Measurements from ENCODE around the gene ARHGAP4.

ARHGAP4 gene

DNA sequence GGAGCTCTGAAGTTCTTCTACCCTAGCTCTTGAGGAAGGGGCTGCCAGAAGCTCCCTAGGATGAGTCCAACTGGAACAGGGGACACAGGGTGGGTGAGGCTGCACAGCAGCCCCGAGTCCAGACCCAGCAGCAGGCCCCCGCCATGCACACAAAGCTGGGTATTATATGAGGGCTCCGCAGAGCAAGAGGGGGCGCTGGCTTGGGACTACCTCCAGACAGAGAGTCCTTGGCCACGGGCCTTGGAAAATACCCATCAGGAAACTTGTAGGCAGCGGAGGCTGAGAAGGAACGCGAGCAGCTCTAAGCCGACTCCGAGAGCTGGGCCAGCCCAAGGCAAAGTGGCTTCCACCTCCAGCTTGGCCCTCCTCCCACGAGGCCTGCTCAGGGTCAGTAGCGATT is 37.5 kb upstream of the ARHGAP4 start:
- no peak for DNase-seq (ENCODE audit: low read depth)

DNA sequence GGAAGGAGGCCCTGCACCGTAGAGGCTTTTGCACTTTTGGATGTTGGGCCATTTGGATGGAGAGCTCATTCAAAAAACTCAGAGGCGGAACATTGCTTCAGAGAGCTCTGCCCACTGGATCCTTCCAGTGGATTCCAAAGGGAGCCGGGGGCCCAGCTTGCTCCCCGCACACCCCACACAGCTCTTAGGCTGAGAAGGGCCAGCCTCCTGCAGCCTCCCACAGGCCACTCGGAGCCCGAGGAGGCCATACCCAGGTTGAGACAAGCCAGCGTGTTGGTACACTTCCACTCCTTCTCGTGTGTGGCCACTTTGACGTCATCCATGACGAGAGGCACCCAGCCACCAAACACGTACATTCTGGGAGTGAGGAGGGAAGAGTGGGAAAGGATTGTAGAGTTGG is 35.2 kb upstream of the ARHGAP4 start:
- no peak for DNase-seq (ENCODE audit: low read depth)

DNA sequence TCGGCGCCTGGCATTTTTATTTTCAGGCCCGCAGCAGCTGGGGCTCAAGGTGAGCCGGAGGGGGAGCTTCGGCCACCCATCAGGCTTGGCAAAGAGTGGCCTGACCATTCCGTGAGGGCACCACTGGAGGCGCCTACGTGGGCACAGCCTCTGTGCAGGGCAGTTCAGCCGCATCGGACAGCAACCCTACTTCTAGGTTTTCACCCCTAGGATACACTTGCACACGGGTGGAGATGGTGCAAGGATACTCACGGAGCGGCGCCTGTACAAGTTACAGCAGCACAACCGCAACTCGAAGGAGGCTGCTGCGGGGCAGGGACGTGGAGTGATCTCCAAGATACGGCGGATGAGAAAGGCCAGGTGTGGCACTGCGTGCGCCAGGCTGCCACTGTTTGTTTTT is 34.7 kb upstream of the ARHGAP4 start:
- no peak for DNase-seq (ENCODE audit: low read depth)

DNA sequence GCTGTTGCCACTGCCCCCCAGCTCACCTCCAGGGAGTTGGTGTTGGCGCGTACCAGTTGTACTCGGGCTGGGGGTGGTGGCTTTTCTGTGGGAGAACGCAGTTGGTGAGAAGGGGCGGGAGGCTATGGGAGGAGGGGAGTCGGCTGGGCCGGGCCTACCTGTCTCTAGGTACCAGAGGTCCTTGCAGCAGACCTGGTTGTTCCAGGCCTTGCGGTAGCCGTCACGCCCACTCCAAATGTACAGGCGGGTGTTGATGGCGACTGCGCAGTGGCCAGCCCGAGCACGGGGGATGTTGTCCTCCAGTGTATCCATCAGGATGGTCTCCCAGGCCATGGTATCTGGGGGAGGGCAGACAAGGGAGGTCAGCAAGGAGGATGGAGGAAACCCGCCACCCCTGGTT is 34.0 kb upstream of the ARHGAP4 start:
- no peak for DNase-seq (ENCODE audit: low read depth)

DNA sequence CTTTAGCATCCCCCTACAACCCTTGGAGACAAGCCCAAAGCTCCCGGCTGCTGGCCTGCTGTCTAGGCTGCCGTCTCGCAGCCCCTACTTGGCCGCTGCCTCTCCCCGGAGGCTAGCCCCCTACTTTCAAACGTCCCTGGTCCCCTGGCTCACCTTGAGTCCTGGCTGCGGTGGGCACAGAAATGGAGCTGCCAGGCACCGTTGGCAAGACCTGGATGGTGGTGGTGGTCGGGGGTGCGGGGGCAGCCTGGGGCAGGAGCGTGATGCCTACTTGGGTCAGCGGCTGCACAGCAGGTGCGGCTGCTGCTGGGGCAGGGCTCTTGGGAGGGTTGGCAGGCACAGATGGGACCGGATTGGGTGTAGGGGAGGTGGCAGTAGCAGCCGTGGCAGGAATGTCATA is 33.6 kb upstream of the ARHGAP4 start:
- no peak for DNase-seq (ENCODE audit: low read depth)

DNA sequence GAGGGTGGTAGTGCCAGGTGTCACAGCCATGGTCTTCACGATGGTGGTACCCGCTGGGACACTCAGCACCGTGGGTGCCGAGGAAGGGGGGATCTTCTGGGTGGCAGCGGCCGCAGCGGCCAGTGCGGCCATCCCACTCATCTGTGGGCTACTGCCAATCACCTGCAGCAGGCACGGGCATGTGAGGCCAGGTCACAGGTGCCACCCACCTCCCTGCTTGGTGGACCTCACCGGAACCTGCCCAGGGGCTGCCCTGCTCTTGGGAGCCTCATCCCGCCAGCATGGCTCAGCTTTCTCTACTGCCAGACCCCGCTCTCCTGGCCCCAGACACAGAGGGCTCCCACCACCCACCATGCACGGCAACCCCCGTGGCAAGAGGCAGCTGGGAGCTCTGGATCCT is 32.5 kb upstream of the ARHGAP4 start:
- no peak for DNase-seq (ENCODE audit: low read depth)

DNA sequence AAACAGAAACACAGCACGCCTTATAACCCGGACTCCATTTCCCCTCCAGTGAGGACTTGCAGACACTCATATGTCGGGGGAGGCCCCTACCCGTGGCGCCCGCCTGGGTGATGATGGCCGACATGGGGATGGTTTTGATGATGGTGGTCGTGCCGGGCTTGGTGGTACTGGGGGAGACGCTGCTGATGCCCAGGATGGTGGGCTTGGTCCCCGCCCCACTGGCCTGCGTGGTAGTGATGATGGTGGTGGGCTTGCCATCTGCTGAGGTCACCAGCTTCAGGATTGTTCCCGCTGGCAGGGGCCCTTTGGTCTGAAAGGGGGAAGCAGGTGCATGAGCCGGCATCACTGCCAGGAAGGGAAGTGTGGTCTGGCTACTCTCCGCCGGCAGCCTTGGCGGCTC is 31.2 kb upstream of the ARHGAP4 start:
- DNase-seq (ENCODE audit: low read depth), result no peak

DNA sequence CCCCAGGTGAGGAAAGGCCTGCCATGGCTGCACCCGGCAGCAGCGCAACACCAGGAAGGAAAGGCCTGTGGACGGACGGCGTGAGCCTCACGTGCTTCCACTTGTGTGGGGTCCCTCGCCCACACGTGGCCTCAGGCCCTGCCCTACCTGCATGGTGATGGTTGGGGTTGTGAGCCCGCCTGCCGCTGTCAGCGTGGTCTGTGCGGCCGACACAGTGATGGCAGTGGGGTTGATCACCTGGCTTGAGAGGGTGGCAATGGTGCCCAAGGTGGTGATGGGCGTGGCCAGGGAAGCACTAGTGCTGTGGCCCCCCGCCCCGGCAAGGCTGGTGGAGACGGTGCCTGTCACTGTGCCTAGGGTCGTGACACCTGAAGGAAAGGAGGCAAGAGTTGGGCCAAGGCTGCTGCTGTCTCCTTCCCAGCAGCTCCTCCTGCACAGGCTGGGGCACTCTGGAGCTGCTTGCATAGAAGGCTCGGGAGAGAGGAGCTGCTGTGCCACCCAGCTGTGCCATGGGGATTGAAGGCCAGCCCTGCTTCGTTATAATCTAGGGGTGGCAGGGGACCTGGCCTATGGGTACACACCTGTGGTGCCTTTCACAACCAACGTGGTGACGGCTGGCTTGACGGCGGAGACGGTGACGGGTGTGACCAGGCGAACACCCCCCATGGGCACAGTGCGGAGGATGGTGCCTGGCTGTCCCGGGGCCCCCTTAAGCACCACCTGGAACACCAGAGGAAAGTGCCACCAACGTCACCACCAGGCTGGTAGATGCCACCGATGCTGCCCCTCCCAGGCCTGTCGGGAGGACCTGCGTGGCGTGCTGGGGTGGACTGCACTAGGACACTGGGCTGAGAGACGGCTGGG is 30.2 kb upstream of the ARHGAP4 start:
- no peak for DNase-seq (ENCODE audit: low read depth)

DNA sequence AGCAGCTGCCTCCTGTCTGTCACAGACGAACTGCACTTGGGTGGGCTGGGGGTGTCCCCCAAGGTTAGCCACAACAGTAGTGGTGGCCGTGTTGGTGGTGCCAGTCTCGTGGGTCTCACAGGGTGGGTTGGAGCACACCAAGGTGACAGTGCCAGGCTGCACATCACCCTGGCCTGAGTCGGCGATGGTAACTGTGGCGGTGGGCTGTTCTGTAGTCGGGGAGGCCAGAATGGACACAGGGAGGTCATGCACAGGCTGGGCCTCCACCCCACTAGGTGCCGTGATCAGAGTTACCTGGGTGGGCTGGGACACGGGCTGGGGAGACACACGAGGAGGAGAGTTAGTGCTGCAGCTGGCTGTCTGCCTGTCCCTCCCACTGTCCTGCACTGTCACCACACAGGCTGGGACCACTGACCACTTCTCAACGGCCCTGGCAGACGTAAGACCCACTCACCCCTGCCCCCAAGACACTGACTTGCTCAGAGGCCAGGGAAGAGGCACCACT is 29.2 kb upstream of the ARHGAP4 start:
- DNase-seq (ENCODE audit: low read depth), result no peak

DNA sequence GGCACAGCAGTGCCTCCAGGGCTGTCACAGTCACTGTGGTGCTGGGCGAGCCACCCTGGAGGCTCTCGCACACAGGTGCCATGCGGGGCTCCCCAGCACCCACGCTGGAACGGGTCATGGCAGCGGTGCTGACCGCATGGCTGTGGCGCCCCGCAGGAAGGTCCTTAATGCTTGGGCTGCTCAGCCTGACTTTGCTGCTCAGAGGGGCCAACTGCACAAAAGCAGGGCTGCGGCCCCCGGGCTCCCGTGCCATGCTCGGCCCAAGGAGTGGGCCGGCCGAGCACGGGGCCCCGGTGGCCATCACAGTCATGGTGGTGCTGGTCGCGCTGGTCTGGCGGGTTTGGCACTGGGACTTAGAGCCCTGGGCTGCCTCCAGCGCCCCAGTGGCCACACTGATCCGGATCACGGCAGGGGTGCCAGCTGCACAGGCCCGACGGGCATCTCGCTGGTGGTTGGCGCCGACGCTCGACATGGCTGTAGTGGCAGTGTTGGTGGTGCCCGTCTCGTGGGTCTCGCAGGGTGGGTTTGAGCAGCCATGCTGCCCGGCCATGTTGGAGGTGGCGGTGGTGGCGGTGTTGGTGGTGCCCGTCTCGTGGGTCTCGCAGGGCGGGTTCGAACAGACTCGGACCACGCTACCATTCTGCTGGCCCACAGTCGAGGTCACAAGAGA is 28.6 kb upstream of the ARHGAP4 start:
- DNase-seq (ENCODE audit: low read depth), result no peak

DNA sequence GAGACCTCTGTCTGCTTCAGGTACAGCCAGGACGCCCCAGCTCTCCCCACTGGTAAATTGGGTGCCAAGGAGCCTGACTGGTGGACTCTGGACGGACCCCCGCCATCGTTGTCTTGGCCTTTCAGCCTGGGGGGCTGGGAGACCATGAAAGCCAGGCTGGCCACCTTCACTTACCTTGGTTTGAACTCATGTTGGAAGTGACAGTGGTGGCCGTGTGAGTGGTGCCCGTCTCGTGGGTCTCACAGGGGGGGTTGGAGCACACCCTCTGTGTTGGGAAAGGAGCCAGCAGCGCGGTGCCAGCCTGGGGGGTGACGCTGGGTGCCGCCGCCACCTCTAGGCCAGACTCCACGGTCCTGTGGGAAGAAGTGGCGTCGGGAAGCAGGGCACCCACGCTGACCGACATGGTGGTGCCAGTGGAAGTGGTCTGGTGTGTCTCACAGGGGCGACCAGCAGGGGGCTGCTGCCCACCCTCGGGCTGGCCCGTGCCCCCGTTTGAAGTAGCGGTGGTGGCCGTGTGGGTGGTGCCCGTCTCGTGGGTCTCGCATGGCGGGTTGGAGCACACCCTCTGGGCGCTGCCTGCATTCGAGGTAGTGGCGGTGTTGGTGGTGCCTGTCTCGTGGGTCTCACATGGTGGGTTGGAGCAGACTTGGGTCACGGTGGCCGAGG is 28.0 kb upstream of the ARHGAP4 start:
- no peak for DNase-seq (ENCODE audit: low read depth)

DNA sequence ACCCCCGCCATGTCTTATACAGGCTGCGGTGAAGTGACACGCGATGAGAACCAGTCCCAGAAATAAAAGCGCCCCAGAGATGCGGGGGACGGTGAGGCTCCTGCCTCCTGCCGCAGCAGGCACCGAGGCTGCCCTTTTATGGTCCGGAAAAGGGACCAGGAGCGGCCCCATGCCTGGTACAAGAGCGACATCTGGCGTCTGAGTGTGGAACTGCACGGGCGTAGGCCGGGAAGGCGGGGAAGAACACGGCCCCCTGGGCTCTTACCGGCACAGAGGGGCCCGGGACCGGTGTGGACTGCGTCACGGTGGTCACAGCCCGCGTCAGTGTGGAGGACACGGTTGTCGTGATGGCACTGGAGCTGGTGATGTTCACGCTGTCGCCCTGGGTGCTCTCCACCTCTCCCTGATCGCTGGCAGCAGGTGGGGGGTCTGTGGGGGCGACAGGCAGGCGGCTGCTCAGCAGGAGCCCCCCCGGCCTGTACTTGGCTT is 27.3 kb upstream of the ARHGAP4 start:
- DNase-seq (ENCODE audit: low read depth), result peak; percentile 76

DNA sequence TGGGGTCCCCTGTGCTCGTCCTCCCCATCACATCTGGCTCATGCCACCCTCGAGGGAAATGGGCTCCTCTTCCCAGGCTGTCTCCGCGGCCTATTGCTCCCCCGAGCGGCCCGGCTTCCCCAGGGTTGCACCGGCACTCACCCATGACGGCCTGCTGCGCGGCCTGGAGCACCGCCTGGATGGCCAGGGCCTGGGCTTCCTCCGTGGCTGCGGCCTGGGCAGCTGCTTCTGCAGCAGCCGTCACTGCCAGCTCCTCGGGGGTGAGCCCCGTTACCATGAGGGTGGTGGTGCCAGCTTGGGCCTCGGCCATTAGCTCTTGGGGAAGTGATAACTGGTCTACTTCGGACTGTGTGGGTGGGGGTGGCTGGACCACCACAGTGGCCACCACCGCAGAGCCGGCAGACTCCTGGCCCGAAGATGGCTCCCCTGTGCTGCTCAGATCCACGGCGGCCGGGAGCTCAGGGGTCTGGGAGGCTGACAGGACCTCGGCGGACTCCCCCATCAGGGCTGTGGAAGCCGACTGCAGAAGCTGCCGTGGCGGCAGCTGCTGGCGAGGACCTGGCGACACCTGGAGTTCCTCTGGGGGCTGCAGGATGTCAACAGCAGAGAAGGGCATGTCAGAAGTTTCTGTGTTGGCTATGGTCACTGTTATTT is 26.4 kb upstream of the ARHGAP4 start:
- DNase-seq (ENCODE audit: low read depth), result no peak

DNA sequence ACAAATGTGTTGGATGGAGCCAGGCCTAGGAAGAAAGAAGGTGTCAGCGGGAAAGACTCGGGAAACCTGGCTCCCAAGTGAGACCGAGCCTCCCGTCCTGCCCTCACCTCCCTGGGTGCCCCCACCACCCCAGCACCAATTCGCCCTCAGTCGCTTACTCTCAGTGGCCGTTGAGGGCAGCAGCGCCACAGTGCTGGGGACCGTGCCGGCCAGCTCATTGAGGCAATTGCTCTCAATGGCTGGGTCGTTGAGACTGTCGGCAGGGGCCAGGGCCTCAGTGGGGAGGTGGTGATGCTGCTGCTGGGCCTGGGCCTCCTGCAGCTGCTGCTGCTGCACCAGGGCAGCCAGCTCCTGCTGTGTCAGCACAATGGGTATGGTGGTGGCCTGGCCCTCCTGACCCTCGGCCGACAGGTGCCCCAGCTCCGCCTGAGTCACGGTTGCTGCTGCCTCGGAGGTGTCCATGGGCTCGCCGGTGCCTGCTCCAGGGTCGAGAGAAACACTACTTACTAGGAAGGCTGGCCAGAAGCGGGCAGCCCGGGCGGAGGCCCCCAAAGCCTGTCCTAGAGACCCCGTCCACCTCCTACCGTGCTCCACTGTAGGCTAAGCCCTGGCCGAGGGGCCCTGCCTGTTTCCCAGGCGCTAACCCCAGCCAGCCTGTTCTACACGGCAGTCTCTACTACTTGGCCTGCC is 25.8 kb upstream of the ARHGAP4 start:
- no peak for DNase-seq (ENCODE audit: low read depth)

DNA sequence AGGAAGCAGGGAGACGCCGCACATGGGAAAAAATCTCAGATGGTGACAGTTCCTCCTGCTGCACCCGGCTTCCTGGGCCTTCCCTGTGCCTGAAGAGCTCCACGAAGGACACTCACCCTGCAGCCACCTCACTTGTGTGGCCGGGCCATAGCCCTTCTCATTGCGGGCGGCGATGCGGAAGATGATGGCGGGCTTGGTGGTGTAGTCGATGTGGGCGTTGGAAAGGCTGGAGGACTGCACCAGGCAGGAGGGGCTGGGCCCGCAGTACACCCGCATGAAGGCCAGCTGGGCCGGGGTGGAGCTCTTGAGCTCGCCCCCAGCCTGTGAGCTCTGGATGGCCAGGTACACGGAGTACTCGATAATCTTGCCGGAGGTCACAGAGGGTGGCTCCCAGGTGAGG is 24.1 kb upstream of the ARHGAP4 start:
- DNase-seq (ENCODE audit: low read depth), result no peak

DNA sequence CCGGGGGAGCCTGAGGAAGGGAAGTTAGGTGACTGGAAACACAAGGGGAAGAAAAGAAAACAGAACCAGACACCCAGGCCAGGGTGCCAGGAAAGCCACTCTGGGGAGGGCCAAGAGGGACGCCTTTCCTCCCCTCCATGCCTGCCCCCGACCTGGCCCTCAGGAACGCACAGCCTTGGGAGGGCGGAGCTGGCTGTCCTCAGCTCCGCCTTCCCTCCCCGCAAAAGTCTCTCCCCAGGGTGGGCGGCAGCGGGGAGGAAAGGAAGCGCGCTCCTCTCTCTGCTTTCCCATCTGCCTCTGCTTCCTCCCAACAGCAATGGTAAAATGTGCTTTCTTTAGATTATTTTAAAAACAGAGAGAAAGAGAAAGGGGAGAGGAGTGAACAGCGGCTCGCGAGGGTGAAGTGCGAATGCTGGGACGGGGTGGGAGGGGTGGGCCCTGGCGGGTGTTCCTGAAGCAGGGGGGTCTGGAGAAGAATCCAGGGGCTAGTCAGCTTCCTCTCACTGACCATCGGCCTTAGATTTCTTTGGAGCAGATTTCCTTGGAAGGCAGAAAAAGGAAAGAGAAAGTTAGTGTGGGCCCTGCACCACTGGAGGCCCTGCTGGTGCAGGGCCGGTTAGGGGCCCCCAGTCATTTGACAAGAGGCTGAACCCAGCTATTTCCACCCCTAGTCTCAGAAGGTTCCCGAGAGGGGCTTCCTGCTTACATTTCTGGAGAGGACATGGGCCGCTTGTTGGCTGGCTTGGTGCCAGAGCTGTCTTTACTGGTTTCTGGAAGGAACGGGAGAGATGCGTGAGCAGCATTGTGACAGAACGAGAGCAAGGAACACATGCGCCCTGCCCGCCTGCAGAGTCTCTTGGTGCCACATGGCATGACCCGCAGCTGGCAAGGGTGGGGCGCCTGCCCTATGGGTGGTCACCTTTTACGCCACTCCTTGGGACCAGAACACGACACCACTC is 23.1 kb upstream of the ARHGAP4 start:
- no peak for DNase-seq (ENCODE audit: low read depth)

DNA sequence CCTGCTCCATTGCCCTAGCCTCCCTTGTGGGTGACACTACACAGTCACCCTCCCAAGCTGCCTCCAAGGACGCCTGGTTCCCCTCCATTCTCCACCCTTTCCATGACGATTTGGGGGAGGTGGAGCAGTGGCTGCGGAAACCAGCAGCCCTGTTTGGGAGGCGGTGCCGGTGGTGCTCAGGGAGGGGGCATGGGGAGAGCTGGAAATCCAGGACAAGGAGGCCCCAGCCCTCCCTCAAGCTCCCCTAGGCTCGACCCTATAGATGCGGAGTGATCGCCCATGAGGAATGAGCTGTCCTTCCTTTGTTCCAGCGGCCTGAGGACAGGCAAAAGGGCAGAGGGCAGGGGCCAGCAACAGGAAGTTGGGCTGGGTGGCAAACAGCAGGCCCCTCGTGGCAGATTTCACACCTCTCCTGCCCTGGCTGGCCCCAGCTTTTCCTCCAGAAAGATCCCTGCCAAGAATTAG is 22.0 kb upstream of the ARHGAP4 start:
- no peak for DNase-seq (ENCODE audit: low read depth)

DNA sequence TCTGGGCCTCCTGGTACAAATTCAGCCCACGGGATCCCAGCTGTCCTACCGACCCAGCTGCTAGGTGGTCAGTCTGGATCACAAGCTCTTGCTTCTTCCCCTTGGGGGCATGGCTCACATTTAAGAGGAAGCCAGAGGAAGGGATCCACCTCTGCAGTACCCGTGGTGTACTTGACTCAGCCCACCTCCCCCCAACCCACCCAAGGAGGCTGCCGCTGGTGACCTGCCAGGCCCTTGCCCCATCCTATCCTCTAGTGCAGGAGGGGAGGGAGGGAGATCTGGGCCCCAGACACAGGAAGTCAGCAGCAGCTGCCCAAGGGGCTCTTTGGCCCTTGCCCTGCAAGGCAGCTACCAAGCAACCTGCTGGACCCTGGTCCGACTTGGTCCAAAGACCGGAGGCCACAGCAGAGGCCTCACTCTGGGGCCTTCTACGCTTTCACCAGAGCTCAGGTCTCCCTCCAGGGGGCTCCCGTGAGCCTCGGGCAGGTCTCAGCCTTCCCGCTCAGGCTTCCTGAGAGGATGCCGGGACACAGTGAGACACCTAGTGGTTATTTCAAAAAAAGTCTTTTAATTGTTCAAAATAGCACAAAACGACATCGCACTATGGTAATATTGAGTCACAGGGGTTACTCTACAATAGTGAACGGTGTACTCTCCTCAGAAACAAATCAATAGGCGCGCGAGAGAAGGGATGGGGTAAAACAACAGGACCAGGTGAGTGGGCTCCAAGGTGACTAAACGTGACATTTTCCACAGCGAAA is 21.1 kb upstream of the ARHGAP4 start:
- peak; percentile 68 for DNase-seq (ENCODE audit: low read depth)

Measured in stimulated activated CD8-positive, alpha-beta memory T cell treated with anti-CD3 and anti-CD28 coated beads, Interleukin-4, amount 100 ng/mL, for 24 hours (primary cell).